ENCODE data around the gene ALPI.

Gene ALPI

DNA sequence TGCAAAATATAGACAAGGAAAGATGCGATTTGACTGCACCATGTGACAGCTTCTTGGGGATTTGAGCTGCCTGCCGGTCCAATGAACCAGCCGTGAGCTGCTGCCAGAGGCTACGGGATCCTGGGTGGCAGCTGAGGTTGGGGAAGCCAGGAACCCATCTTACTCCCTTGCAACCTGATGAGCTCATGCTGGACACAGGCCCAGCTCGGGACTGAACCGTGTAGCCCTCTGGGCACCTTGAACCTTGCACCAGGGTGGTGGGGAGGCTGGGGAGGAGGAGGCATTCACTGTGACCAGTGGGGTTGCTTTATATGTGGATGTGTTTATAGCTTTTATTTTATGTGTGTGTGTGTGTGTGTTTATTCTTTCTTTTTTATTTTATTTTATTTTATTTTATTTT, 9.1 kb downstream of the ALPI start:
- DNase-seq = no peak

- no peak for DNase-seq
Observed at GRCh38 chr2:232466221-232466620, 10.3 kb downstream of the ALPI start.

- no peak for DNase-seq
Observed at GRCh38 chr2:232473467-232473890, 17.5 kb downstream of the ALPI start.

DNA sequence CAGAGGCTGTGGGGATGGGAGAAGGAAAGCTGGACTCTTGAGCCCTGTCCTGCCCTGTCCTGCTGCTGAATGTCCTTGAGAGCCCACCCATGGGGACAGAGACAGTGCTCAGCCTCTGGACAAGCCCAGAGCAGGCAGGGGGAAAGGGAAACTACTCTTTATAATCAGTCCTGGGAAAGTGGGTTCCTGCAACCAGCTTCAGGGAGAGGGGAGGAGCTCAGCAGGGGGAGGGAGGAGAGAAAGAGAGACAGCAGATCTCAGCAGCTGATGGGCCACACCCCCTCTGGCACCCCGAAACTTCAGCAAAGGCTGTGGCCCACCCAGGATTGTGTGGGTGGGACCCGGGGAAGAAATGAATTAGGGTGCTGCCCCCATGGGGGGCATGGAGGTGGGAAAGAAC, 20.1 kb downstream of the ALPI start:
- DNase-seq = no peak

DNA sequence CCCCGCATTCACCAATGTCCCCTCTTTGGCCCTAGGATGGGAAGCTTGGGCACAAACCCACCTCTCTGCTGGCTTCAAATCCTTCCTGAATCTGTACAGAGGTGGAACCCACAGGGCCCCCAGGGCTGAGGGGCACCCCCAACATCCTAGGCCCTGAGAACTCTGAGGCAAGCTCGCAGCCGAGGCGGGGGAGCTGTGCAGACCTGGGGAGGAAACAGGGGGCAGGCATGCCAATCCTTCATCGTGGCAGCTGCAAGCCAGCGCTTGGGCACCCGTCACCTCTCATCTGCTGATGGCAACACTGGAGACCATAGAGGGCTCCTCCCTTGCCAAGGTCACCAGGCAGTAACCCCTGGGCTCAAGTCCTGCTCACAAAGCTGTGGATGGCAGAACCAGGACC, 20.8 kb downstream of the ALPI start:
- no peak for DNase-seq

DNA sequence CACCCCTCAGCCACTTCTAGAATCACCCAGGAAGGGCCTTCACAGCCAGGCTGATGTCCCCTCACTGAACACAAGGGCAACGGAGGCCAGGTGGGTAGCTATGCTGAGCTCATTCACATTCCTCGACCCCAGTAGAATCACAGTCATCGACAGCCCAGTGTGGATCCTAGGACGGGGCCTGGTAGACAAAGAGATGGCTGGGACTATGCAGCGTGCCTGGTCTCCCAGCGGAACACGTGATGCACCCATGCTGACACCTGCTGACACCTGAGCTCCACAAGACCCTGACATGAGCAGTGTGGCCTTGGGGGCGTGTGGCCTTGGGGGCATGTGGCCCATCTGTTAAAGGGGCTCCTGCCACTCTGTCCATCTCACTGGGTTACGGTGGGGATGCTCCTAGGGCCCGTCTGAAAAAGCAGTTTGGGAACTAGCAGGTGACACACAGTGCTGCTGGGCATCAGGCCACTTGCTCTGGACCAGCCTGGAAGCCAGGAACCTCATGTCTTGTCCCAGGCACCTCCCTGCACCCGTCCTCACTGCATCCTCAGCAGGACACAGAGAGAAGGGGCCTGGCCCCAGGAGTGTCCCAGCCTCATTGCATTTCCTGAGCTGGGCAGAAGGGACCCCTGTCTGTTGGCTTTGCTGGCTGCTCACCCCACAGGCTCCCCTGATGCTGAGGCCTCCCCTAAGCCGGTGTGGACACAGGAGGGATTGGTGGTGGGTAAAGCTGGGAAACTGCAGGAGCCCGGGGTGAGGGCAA, 22.0 kb downstream of the ALPI start:
- no peak for DNase-seq

DNA sequence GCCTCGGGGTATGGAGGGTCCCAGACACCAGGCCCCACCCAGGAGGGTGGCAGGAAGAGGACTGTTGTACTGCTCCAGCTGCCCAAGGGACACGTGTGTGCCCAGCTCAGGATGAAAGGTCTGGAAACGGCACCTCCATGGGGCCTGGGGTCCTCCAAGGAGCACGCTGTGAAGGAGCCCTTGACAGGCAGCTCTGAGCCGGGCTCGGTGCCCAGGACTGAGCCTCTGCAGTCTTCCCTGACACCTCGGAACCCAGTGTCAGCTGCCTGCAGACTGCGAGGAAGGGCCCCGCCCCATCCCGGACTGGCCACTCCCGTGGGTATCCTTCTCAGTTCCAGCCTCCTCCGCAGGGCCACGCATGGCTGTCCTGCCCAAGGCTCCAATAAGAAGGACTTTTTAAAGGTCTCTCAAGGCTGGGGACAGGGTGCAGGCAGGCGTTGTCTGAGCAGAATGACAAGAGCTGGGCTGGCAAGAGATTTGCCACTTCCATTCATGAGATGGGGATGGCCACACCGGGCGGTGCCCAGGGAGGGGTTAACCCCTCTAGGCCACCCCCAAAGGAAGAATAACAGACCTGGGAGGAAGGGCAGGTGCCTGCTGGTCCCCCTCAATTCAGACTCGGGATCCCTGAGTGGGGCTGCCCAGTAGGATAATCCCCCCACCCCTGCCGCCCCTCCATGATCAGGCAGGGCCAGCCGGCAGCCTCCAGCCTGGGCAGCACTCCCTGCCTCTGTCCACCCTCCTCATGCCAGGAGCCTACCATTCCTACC, 22.8 kb downstream of the ALPI start:
- no peak for DNase-seq

GRCh38 chr2:232479341-232480200, 23.6 kb downstream of the ALPI start:
- DNase-seq = no peak

DNA sequence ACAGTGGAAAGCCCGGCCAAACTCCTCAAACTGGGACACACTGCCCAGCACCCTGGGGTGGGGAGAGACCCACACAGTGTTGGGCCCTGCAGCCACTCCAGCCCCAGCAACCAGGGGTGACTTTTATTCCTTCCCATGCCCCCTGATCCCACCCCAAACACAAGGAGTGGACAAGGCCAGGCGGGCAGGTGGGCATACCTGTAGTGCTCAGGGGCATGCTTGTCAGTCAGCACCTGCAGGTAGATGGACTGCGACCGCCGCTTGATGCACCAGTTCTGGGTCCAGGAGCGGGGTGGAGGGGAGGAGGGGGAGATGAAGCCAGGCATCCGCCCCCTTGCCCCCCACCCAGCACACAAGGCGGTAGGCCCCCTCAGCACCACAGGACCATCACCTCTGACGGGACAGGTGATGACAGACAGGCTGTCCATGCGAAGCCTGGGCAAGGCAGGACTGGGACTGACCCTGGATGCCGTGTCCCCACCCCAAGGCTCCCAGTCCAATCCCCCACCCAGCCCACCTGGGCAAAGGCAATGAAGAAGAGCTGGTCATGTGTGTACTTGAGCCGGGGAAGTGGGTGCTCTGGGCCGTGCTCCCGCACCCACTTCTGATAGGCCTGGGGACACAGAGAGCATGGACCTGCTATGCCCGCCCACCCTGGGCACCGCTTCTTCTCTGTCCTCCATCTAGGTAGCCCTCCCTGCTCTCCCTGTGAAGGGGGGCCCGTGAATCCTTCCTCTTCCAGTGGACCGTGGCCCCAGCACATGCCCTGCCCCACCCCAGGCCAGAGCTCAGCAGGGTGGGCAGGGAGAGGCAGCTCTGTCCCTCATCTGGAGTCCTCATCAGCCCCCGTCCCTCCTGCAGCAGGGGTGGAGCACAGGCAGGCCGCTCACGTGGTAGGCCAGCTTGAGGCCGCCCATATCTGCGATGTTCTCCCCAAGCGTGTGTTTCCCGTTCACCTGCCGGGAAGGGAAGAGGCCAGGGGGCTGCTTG, 24.5 kb downstream of the ALPI start:
- DNase-seq = no peak

DNA sequence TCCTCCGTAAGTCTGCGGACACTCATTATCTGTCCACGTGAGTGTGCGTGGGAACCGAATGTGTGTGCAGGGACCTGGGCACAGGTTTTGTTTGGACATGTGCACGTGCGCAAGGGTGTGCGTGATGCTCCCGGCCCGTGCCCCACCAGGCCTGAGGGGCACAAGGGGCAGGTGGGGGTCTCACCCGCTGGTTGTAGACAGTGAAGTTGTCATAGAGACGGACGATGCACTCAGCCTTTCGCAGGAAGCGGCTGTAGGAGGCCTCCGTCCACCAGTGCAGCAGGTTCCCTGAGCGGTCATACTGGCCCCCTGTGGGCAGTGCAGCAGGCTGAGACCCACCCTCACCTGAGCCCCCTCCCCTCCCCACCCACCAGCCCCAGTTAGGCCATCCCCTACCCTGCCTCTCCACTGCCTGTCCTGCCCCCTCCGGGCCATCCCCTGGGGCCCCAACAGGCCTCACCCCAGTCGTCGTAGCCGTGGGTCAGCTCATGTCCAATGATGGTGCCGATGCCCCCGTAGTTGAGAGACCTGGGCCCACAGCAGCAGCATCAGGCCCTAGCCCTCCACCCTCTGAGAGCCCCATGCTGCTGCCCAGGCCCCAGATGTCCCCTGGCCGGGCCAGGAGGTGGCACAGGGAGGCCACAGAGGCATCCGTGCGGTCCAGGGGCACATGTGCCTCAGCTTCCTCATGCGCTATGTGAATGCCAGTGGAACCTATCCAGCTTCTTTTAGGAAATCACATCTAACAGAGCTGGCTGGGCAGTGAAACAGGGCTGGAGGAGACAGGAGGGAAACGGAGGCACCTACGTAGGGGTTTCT, 25.6 kb downstream of the ALPI start:
- no peak for DNase-seq

DNA sequence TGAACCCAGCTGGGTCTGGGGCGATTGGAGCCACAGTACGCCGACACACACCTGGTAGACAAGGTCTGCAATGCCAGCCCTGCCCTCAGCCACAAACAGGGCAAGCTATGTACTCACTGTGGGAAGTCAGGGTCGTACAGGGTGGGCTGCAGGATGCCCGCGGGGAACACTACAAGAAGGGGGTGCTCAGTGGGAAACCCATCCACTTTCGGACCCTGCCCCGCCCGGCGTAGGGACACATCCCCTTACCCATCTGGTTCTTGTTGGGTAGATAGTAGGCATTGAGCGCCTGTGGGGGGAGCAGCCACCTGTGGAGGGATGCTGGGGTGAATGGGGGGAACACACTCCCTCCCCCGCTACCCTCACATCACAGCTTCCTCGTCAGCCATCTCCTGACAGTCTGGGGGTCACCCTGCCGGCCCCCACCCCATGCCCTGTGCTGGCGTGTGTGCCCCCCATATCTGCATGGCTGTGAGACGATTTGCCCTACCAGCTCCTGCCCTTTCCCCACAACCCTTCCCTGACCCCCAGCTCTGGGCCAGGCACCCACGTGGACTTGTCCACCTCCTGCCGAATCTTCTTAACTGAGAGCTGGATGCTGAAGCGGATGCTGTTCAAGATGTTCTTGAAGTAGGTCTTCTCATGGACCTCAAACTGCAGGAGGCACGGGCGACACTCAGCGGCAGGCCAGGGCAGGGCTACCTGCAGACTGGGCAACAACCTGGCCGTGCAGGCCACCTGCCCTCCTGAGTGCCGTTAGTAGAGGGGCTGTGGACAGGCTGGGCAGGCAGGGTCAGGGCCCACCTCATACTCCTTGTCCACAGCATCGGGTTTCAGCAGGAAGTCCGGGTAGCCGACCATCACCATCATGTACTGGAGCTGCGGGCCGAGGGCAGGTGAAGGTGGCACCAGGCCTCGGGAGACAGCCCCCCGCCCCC, 26.6 kb downstream of the ALPI start:
- DNase-seq = no peak

- no peak for DNase-seq
Observed at GRCh38 chr2:232483311-232483922, 27.5 kb downstream of the ALPI start.

GRCh38 chr2:232483923-232484627, 28.1 kb downstream of the ALPI start:
- no peak for DNase-seq

GRCh38 chr2:232484628-232485347, 28.8 kb downstream of the ALPI start:
- no peak for DNase-seq

DNA sequence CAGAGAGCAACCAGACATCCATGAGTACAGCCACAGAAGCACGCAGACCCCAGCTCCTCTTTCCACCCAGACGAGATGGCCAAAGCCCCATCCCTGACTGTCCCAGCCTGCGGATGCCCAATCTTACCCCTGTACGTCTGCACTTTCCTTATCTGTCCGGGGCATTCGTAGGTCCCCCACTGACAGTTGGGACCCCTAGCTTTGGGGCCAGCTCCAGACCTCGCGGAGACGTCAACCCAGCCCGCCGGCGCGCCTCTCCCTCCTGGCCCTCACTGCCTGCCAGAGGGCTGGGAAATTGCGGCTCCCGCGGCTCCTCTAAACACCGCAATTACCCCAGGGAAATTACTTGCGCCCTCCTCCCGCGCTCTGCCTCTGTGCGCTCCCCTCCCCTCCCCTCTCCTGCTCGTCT, 29.4 kb downstream of the ALPI start:
- no peak for DNase-seq

DNA sequence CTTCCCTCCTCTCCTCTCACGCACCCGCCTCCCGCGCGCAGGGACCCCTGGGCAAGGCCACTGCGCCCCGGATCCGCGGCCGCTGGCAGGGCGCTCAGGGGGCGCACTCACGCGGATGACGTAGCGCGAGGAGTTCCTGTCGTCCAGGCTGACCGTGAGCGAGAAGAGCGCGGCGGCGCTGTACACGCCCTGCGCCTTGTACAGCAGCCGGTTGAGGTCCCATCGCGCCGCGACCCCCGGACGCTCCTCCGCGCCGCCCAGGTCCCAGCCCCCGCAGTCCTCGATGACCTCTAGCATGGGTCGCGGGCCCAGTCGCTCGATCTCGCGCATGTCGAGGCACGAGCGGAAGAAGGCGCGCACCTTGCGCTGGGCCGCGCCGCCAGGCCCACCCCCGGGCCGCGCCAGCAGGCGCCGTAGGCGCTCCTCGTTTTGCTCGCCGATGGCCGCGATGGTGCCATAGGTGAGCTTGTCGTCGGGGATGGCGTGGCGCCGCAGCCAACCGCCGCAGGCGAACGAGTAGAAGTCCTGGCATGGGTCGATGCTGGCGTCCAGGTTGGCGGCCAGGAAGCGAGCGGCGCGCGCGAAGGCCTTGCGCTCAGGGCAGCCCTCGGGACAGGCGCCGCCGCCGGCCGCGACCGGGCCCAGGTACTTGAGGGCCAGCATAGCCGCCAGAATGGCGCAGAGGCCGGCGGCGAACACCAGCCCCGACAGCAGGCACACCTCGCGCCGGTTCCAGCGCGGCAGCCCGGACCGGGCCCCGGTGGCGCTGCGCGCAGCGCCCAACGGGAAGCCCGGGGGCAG, 30.0 kb downstream of the ALPI start:
- no peak for DNase-seq

Data from SW 1271 (cell line).